GM18508 (cell line): ENCODE results near the gene SLC35A3.

Experiments used
- ATAC-seq: cut with Tn5 transposase; IDR thresholded peaks from one replicate; pipeline ENCODE4 v1.9.1; 2021; ENCODE audit warnings: moderate number of reproducible peaks; ENCODE audit not compliant: insufficient read depth, unreplicated experiment

The SLC35A3 gene

GRCh38 chr1:100073531-100073930 lies 103.7 kb downstream of the SLC35A3 start:
- no peak for ATAC-seq

DNA sequence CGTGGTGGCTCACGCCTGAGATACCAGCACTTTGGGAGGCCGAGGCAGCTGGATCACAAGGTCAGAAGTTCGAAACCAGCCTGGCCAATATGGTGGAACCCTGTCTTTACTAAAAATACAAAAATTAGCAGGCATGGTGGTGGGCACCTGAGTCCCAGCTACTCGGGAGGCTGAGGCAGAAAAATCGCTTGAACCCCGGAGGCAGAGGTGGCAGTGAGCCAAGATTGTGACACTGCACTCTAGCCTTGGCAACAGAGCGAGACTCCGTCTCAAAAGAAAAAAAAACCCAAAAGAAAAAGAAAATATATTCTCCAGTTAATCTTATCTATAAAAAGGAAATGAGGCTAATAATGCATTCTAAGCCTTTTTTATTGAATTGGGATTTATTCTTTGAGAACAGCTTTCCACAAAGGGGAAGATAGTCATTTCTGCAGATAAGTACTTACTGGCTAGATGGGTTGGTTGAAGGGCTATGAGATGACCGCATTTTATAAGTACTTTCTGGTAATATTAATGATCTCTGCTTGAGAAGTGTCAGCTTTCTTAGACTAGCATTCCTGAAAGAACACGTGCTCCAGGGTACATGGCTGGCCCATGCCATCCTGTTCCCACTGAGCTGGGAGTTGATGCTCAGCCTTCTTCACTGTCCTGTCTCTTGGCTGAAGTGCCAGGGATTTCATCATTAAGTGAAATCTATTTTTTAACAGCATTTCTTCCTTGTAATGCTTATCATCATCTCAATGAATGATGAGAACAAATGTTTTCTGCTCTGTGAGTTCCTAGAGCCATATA lies 105.0 kb downstream of the SLC35A3 start:
- no peak for ATAC-seq

DNA sequence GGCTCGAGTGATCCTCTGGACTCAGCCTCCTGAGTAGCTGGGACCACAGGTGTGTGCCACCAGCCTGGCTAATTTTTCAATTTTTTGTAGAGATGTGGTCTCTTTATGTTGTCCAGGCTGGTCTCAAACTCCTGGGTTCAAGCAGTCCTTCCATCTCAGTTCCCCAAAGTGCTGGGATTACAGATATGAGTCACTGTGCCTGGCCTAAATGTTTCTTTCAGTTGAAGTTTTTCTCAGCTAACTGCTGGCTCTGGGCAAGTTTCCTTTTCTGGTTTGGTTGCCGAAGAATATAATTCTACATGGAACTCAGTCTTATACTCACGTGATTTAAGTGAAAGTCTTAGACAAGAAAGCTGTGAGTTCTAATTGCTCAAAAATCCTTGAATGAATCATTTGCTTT lies 106.0 kb downstream of the SLC35A3 start:
- peak; percentile 28 for ATAC-seq

DNA sequence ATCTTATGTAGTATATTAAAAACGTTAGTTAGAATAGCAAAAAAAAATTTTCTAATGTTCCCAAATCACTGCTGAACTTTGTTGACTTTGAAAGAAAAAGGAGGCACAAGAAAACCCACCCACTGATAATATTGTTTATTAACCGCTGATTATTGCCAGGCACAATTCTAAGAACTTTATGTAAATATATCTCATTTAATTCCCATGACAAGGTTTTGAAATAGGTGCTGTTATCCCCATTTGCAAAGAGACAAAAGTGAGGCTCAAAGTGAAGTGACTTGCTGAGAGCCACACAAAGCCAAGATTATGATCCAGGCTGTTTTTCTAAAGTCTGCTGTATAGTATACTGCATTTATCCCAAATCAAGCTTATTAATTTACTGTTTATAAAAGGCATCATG lies 106.5 kb downstream of the SLC35A3 start:
- peak; percentile 1 for ATAC-seq

GRCh38 chr1:100076744-100077143 lies 106.9 kb downstream of the SLC35A3 start:
- peak; percentile 71 for ATAC-seq

DNA sequence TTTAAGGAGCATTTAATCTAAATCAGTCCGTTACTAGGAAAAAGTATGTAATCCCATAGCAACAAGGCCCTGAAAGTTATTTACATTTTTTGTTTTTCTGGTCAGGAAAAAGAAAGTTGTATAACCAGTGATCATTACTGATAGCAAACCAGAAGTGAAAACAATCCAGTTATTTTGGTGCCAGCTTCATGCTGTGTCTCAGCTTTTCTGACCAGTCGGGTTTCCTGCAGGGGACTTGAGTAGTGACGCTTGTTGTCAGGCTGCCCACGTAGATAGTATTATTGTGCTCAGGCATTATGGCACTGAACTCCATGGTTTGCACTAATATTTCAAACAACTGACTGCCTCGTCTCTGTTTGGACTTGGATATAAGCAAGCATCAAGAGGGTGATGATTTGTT lies 107.7 kb downstream of the SLC35A3 start:
- ATAC-seq = peak; percentile 35

- no peak for ATAC-seq
Observed at GRCh38 chr1:100080331-100080730, 110.5 kb downstream of the SLC35A3 start.
